HepG2 (cell line): ENCODE data around the gene MRPL38. TPM values are rescaled to one million over a fixed set of nuclear protein-coding genes. Genes with fewer than 3 reads are reported as not detected.

Experiments used
- ATF4 ChIP-seq, 2 experiments: fragments of 450-650 bp in 1 of 2; sonication (generic) in 1 of 2; formaldehyde crosslinking; IDR thresholded peaks; 2 replicates each; pipeline versions ENCODE4 v1.5.0 to v1.8.0; 2020 to 2022; ENCODE audit warnings: mild to moderate bottlenecking in 1 of 2, missing genetic modification reagents in 1 of 2
- CREB1 ChIP-seq, 2 experiments: fragments of 450-650 bp in 1 of 2; IDR thresholded peaks; 2 replicates each; pipeline ENCODE4 v1.6.1; 2016 to 2017; ENCODE audit warnings: control low read depth in 1 of 2, mild to moderate bottlenecking in 1 of 2, missing compliant biosample characterization in 1 of 2, missing genetic modification characterization in 1 of 2
- MZF1 ChIP-seq: sonication (generic); formaldehyde crosslinking; IDR thresholded peaks from 2 replicates; pipeline ENCODE4 v1.8.1; 2023; ENCODE audit warnings: mild to moderate bottlenecking, missing genetic modification reagents, borderline replicate concordance
- SIN3A ChIP-seq: IDR thresholded peaks from 2 replicates; pipeline ENCODE4 v1.6.1; 2011; ENCODE audit warnings: low read depth, mild to moderate bottlenecking, control low read depth, low read length, borderline replicate concordance
- SRY ChIP-seq: sonication (generic); formaldehyde crosslinking; IDR thresholded peaks from 2 replicates; pipeline ENCODE4 v1.8.0; 2022; ENCODE audit warnings: mild to moderate bottlenecking, missing genetic modification reagents
- TBX2 ChIP-seq: sonication (generic); formaldehyde crosslinking; IDR thresholded peaks from 2 replicates; pipeline ENCODE4 v1.5.0; 2020; ENCODE audit warnings: missing genetic modification reagents, mild to moderate bottlenecking, borderline replicate concordance
- THAP11 ChIP-seq: IDR thresholded peaks from 2 replicates; pipeline ENCODE4 v1.6.1; 2016; ENCODE audit warnings: missing biosample characterization, missing genetic modification reagents
- ZBTB33 ChIP-seq: sonication (generic); formaldehyde crosslinking; IDR thresholded peaks from 2 replicates; pipeline ENCODE4 v1.4.0; 2020; ENCODE audit warnings: missing genetic modification reagents
- ZC3H13 ChIP-seq: sonication (generic); formaldehyde crosslinking; IDR thresholded peaks from 2 replicates; pipeline ENCODE4 v1.8.1; 2023; ENCODE audit warnings: mild to moderate bottlenecking, missing genetic modification reagents, moderate library complexity
- ZHX1 ChIP-seq: sonication (generic); formaldehyde crosslinking; IDR thresholded peaks from 2 replicates; pipeline ENCODE4 v1.8.1; 2022; ENCODE audit warnings: low read depth, mild to moderate bottlenecking, missing genetic modification reagents
- ZNF234 ChIP-seq: sonication (generic); formaldehyde crosslinking; conservative IDR thresholded peaks from 2 replicates; pipeline ENCODE4 v1.5.1; 2020; ENCODE audit warnings: mild to moderate bottlenecking, missing genetic modification reagents
- ZNF292 ChIP-seq: sonication (generic); formaldehyde crosslinking; IDR thresholded peaks from 2 replicates; pipeline ENCODE4 v1.8.1; 2022; ENCODE audit warnings: mild to moderate bottlenecking, low read depth, missing genetic modification reagents, borderline replicate concordance
- ZNF704 ChIP-seq: sonication (generic); formaldehyde crosslinking; IDR thresholded peaks from 2 replicates; pipeline ENCODE4 v1.8.1; 2023; ENCODE audit warnings: mild to moderate bottlenecking, inconsistent platforms, moderate library complexity, missing genetic modification reagents, borderline replicate concordance
- ZNF788 ChIP-seq: sonication (generic); formaldehyde crosslinking; IDR thresholded peaks from 2 replicates; pipeline ENCODE4 v1.5.0; 2020; ENCODE audit warnings: mild to moderate bottlenecking, missing genetic modification reagents, borderline replicate concordance
- ZNF891 ChIP-seq: sonication (generic); formaldehyde crosslinking; IDR thresholded peaks from 2 replicates; pipeline ENCODE4 v1.5.0; 2020; ENCODE audit warnings: mild to moderate bottlenecking, missing genetic modification reagents
- ZSCAN20 ChIP-seq: sonication (generic); formaldehyde crosslinking; IDR thresholded peaks from 2 replicates; pipeline ENCODE4 v1.4.0; 2020; ENCODE audit warnings: missing genetic modification reagents, mild to moderate bottlenecking, borderline replicate concordance
- polyA plus RNA-seq, 8 experiments: library from polyadenylated mRNA; depleted of rRNA in 3 of 8; stranded (reverse) in 7 of 8; unstranded in 1 of 8; fragments of >200 nt; fragmentation: Illumina TruSeq in 4 of 8; extraction: Trizol in 4 of 8; gene quantifications; 2 replicates each; pipeline versions ENCODE4 v1.2.1 to v1.2.3, GENCODE V29; 2011 to 2016; ENCODE audit warnings: low read depth in 4 of 8, missing spikeins in 1 of 8, mixed read lengths in 1 of 8; ENCODE audit not compliant: insufficient read depth in 1 of 8
- total RNA-seq, 5 experiments: library from RNA; depleted of rRNA; stranded (reverse); fragments of >200 nt; fragmentation: Illumina TruSeq; extraction: Trizol; gene quantifications; 2 replicates each; pipeline ENCODE4 v1.2.3, GENCODE V29; 2016; ENCODE audit warnings: low read depth in 1 of 5
- TF ChIP-seq, protein P1 (sequence below): sonication (generic); formaldehyde crosslinking; conservative IDR thresholded peaks from 2 replicates; pipeline ENCODE4 v1.4.0; 2020; ENCODE audit warnings: missing genetic modification reagents
- TF ChIP-seq, protein P2 (sequence below): sonication (generic); formaldehyde crosslinking; IDR thresholded peaks from 2 replicates; pipeline ENCODE4 v1.8.0; 2022; ENCODE audit warnings: missing genetic modification reagents, mild to moderate bottlenecking, borderline replicate concordance

Gene MRPL38
- total and polyA plus RNA-seq, 2 of the 13 experiments (the other 11 are each of a cell fraction or from before 2014, with no cell fraction given) = 83.7 to 125 TPM

DNA sequence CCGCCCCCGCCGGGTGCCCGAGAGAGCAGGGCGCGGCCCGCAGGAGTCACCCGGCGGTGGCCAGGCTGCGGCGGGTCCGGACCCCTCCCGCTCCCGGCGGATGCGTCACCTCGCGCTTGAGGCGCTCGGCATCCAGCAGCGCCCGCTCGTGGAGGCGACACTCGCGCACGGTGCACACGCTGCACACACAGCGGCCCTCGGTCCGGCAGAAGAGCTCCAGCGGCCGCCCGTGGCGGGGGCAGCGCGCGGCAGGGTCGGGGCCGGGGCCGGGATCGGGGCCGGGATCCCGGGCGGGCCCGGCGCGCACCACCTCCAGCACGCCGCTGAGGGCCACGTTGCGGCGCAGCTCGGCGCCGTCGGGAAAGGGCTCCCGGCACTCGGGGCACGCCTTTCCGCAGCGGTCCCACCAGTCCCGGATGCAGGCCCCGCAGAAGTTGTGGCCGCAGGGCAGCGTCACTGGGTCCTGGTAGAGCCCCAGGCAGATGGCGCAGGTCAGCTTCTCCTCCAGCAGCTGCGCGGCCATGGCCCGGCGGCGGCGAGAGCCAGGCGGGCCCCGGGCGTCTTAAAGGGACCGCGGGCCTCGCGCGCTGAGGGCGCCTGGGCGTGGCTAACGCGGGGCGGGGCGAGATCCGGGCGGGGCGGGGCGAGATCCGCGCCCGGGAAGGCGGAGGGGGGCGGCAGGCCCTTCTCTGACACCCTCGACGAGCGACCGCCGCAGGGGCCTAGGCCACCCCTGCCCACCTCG is 8.1 kb downstream of the MRPL38 start, which contains the start of gene TRIM65 (continued):
- TF ChIP-seq ATF4 (CRISPR knock-in tag; IDR thresholded peaks at IDR 0.05) = peak in 1 of 2 experiments; percentile 54; a peak in 1 of 4 replicates
- no peak for TF ChIP-seq ZNF292 (CRISPR knock-in tag)
- TF ChIP-seq MZF1 (CRISPR knock-in tag) = 0 out of 2 replicates have a peak, but pooled peaks have one; percentile 27
- TF ChIP-seq THAP11 = peak; percentile 67
- TF ChIP-seq ZNF234 (CRISPR knock-in tag) = 0 out of 2 replicates have a peak, but pooled peaks have one; percentile 86
- peak; percentile 68; the same call in 1 of the 2 replicates for TF ChIP-seq ZHX1 (CRISPR knock-in tag)
- no peak; the same call in 1 of the 2 replicates for TF ChIP-seq CREB1 (IDR thresholded peaks at IDR 0.05)
- TF ChIP-seq CREB1 (CRISPR knock-in tag; IDR thresholded peaks at IDR 0.05) = no peak
- peak; percentile 79; the same call in 1 of the 2 replicates for TF ChIP-seq ZSCAN20 (CRISPR knock-in tag)
- peak; percentile 91; the same call in 1 of the 2 replicates for TF ChIP-seq SRY (CRISPR knock-in tag)
- no peak for TF ChIP-seq ZBTB33 (CRISPR knock-in tag)
- TF ChIP-seq TBX2 = peak; percentile 8
- TF ChIP-seq SIN3A = peak; percentile 46; the same call in 1 of the 2 replicates
- TF ChIP-seq, protein P1, sequence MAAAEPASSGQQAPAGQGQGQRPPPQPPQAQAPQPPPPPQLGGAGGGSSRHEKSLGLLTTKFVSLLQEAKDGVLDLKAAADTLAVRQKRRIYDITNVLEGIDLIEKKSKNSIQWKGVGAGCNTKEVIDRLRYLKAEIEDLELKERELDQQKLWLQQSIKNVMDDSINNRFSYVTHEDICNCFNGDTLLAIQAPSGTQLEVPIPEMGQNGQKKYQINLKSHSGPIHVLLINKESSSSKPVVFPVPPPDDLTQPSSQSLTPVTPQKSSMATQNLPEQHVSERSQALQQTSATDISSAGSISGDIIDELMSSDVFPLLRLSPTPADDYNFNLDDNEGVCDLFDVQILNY = peak; percentile 30; the same call in 1 of the 2 replicates
- TF ChIP-seq ZNF788 (CRISPR knock-in tag) = peak; percentile 79; the same call in 1 of the 2 replicates
- TF ChIP-seq ZNF704 (CRISPR knock-in tag) = 0 out of 2 replicates have a peak, but pooled peaks have one; percentile 50
- TF ChIP-seq ZC3H13 (CRISPR knock-in tag) = peak; percentile 95
- TF ChIP-seq ZNF891 = peak; percentile 78; the same call in 1 of the 2 replicates
- TF ChIP-seq, protein P2, sequence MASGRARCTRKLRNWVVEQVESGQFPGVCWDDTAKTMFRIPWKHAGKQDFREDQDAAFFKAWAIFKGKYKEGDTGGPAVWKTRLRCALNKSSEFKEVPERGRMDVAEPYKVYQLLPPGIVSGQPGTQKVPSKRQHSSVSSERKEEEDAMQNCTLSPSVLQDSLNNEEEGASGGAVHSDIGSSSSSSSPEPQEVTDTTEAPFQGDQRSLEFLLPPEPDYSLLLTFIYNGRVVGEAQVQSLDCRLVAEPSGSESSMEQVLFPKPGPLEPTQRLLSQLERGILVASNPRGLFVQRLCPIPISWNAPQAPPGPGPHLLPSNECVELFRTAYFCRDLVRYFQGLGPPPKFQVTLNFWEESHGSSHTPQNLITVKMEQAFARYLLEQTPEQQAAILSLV (CRISPR knock-in tag) = peak; percentile 89
